MM.1S (cell line): Measurements from ENCODE around the gene WDFY2.

Experiments
- EZH2 ChIP-seq: fragments of 300-600 bp; sonication (generic); optimal IDR thresholded peaks from 2 replicates; pipeline ENCODE3; 2017; ENCODE audit warnings: low read depth, mild to moderate bottlenecking, antibody characterized with exemption, low read length, mixed read lengths
- EZH2phosphoT487 ChIP-seq: fragments of 300-600 bp; sonication (generic); IDR thresholded peaks from 2 replicates; pipeline ENCODE4 v1.6.1; 2018; ENCODE audit warnings: antibody characterized with exemption, low read length
- TF ChIP-seq, protein P1 (sequence below): fragments of 300-600 bp; sonication (generic); IDR thresholded peaks from 2 replicates; pipeline ENCODE4 v1.5.1; 2016; ENCODE audit warnings: antibody characterized with exemption, low read length, mixed read lengths

DNA sequence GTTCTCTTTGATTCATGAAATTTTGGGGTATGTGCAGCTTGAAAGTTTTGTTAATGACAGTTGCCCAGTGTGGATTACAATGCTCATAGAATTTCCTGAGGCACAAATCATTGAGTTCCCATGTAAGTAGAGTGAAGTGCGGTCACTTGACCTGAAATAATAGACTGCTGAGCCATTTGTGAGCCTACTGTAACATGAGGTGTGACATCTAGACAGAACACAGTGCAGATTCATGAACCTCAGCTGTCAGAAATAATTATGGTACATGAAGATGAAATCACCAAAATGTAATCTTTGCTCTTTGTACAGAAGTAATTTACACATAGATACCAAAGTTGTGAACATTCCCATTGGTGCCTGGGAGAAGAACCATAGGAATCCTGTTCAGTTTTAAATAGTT is 135.1 kb downstream of the WDFY2 start:
- TF ChIP-seq, protein P1, sequence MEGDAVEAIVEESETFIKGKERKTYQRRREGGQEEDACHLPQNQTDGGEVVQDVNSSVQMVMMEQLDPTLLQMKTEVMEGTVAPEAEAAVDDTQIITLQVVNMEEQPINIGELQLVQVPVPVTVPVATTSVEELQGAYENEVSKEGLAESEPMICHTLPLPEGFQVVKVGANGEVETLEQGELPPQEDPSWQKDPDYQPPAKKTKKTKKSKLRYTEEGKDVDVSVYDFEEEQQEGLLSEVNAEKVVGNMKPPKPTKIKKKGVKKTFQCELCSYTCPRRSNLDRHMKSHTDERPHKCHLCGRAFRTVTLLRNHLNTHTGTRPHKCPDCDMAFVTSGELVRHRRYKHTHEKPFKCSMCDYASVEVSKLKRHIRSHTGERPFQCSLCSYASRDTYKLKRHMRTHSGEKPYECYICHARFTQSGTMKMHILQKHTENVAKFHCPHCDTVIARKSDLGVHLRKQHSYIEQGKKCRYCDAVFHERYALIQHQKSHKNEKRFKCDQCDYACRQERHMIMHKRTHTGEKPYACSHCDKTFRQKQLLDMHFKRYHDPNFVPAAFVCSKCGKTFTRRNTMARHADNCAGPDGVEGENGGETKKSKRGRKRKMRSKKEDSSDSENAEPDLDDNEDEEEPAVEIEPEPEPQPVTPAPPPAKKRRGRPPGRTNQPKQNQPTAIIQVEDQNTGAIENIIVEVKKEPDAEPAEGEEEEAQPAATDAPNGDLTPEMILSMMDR: no peak
- TF ChIP-seq EZH2phosphoT487 (no peak), EZH2 (no peak)
